Measurements from ENCODE around the gene KCNQ1. TPM values are rescaled to one million over a fixed set of nuclear protein-coding genes. Genes with fewer than 3 reads are reported as not detected.

KCNQ1 gene
- total RNA-seq, 2 donors from 2014 or later: 51.4 to 55.8 TPM

DNA sequence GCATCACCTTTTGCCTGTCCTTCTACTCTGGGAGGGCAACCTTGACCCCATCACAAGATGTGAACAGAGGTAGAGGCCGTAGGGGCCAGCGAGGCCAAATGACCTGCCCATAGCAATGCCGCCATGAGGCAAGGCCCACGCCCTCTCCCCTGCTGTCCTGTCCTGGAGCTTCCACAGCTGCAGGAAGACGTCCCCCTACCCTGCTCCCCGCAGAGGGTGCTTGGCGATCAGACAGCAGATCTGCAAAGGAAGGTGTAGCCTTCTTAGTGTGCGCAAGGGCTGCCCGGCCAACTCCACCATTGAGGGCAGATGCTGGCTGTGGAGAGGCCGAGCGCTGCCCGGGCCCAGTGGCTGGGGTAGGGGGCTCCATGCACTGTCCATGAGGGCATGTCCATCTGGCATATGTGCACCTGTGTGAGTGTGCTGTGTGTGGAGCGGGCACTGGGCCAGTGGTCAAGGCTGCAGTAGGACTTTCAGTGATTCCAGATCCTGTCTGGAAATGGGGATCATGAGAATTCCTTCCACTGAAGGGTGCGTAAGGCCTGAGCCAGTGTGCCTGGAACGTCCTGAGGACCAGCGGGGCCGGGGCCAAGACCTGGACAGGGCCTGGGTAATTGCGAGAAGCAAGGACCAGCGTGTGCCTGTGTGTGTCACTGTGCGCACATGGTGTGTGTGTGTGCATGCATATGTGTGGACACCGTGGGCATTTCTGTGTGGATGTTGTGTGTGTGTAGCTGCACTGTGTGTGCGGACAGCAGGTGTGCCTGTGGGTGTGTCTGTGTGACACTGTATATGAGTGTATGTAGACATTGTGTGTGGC is 11.5 kb upstream of the KCNQ1 start:
- Histone ChIP-seq H3K4me1 (no peaks in the 10 kb centered on the region), H3K27ac (no peak overlapping the region), H3K27me3 (no peaks in the 10 kb centered on the region), H3K4me3 (no peak overlapping the region), H3K9me3 (no peaks in the 10 kb centered on the region), H3K9ac (ENCODE audit: low read depth in 2 of 2, low read length in 2 of 2) (no peak overlapping the region), H3K36me3 (no peaks in the 10 kb centered on the region)
- DNase-seq: no peak
- TF ChIP-seq, protein P1, sequence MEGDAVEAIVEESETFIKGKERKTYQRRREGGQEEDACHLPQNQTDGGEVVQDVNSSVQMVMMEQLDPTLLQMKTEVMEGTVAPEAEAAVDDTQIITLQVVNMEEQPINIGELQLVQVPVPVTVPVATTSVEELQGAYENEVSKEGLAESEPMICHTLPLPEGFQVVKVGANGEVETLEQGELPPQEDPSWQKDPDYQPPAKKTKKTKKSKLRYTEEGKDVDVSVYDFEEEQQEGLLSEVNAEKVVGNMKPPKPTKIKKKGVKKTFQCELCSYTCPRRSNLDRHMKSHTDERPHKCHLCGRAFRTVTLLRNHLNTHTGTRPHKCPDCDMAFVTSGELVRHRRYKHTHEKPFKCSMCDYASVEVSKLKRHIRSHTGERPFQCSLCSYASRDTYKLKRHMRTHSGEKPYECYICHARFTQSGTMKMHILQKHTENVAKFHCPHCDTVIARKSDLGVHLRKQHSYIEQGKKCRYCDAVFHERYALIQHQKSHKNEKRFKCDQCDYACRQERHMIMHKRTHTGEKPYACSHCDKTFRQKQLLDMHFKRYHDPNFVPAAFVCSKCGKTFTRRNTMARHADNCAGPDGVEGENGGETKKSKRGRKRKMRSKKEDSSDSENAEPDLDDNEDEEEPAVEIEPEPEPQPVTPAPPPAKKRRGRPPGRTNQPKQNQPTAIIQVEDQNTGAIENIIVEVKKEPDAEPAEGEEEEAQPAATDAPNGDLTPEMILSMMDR (IDR thresholded peaks at IDR 0.05): no peak
- intact Hi-C loops (cut with DNase I): loop anchor here (5.0 kb wide), 1 partner anchor 464 kb away; no protein-coding TSS in a partner anchor

DNA sequence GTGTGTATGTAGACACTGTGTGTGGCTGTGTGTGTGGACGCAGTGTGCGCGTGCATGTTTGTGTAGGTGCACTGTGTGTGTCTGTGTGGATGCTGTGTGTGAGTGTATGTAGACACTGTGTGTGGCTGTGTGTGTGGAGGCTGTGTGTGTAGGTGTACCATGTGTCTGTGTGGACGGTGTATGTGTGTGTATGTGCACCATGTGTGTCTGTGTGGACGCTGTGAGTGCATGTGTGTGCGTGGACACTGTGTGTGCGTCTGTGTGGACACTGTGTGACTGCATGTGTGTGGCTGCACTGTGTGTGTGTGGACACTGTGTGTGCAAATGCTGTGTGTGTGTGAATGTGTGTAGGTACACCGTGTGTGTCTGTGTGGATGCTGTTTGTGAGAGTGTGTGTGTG is 10.8 kb upstream of the KCNQ1 start:
- Histone ChIP-seq H3K36me3 (no peaks in the 10 kb centered on the region), H3K4me1 (no peaks in the 10 kb centered on the region), H3K27me3 (no peaks in the 10 kb centered on the region), H3K4me3 (no peak overlapping the region), H3K9ac (ENCODE audit: low read depth in 2 of 2, low read length in 2 of 2) (no peak overlapping the region), H3K27ac (no peak overlapping the region), H3K9me3 (no peaks in the 10 kb centered on the region)
- intact Hi-C loops (cut with DNase I): loop anchor here (5.0 kb wide), 1 partner anchor 463 kb away; no protein-coding TSS in a partner anchor
- TF ChIP-seq, protein P1 (IDR thresholded peaks at IDR 0.05): no peak
- no peak for DNase-seq

DNA sequence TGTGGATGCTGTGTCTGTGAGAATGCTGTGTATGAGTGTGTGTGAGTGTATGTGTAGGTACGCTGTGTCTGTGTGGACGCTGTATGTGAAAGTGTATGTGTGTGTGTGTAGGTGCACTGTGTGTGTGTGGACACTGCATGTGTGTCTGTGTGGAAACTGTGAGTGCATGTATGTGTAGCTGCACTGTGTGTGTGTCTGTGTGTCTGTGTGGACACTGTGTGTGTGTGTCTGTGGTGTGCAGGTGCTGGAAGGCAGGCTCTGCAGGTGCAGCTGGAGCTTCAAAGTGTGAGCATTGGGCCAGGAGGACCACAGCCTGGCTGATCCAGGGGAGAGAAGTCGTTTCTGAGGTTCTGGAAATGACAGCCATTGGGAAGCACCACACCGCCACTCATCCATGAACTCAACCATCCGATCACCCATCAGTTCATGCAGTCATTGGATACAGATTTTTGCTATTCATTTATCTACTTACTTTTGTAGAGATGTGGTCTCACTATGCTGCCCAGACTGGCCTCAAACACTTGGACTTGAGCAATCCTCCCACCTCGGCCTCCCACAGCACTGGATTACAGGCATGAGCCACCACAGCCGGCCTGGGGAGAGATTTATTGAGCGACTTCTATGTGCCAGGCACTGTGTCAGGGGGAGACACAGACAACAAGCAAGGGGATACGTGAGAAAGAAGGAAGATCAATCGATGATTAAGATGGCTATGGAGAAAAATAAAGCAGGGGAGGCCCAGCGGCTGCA is 10.1 kb upstream of the KCNQ1 start:
- TF ChIP-seq, protein P1 (IDR thresholded peaks at IDR 0.05): no peak
- Histone ChIP-seq H3K4me1 (no peaks in the 10 kb centered on the region), H3K27me3 (no peaks in the 10 kb centered on the region), H3K4me3 (no peak overlapping the region), H3K9me3 (no peaks in the 10 kb centered on the region), H3K27ac (no peak overlapping the region), H3K9ac (ENCODE audit: low read depth in 2 of 2, low read length in 2 of 2) (no peak overlapping the region), H3K36me3 (no peaks in the 10 kb centered on the region)
- intact Hi-C loops (cut with DNase I): loop anchor here (5.0 kb wide), 1 partner anchor 463 kb away; no protein-coding TSS in a partner anchor
- no peak for DNase-seq

DNA sequence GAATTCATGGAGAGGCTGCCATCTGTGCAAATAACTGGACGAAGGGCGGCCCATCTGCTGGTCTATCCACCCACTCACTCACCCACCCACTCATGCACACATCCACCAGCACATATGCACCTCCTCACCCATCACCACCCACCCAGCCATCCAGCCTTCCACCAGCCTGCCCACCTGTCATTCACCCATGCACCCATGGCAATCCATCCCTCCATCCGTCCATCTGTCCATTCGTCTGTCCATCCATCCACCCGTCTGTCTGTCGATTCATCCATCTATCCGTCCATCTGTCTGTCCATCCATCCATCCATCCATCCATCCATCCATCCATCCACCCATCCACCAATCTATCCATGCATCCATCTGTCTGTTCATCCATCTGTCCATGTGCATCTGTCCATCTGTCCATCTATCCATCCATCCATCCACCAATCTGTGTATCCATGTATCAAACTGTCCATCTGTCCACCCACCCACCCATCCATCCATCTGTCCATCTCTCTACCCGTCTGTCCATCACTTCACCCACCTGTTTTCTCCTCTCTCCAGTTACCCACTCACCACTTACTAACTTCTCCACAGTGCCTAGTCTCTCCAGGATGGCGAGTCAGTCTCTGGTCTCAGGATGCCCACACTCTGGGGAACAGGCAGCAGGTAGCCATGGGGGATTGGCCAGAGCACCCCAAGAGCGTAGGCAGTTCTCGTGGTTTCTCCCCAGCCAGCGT is 9.4 kb upstream of the KCNQ1 start:
- intact Hi-C loops (cut with DNase I): no loop called here
- no peaks in the 10 kb centered on the region for H3K9me3 ChIP-seq

More for the DNA sequence above, 9.4 kb upstream of the KCNQ1 start:
- H3K4me3 ChIP-seq: no peak overlapping the region
- H3K36me3 ChIP-seq: no peaks in the 10 kb centered on the region
- no peak for DNase-seq
- H3K4me1 ChIP-seq: no peaks in the 10 kb centered on the region
- no peak overlapping the region for H3K9ac ChIP-seq (ENCODE audit: low read depth in 2 of 2, low read length in 2 of 2)
- TF ChIP-seq, protein P1 (IDR thresholded peaks at IDR 0.05): no peak
- no peak overlapping the region for H3K27ac ChIP-seq
- no peaks in the 10 kb centered on the region for H3K27me3 ChIP-seq
